Neural cell (in vitro differentiated cells): ENCODE results near the gene GALNT11. TPM values are rescaled to one million over a fixed set of nuclear protein-coding genes. Genes with fewer than 3 reads are reported as not detected.

Experiments used
- H2AFZ ChIP-seq: fragments of 200-600, 300-800 bp; sonication (generic), shearing (Covaris generic); 2 replicates; pipeline ENCODE4 v1.6.0; 2014; ENCODE audit warnings: low read depth, mild to moderate bottlenecking, antibody characterized with exemption, low read length, moderate library complexity
- H3F3A ChIP-seq: fragments of 200-600 bp; shearing (Covaris generic); 2 replicates; pipeline ENCODE4 v1.6.1; 2016; ENCODE audit warnings: mild to moderate bottlenecking, moderate library complexity, mixed read lengths, antibody characterized with exemption, low read length; ENCODE audit not compliant: insufficient read depth, poor library complexity, severe bottlenecking
- H3K27ac ChIP-seq: fragments of 200-600, 300-800 bp; sonication (generic), shearing (Covaris generic); 2 replicates; pipeline ENCODE4 v1.5.1; 2014; ENCODE audit warnings: mild to moderate bottlenecking, low read length, moderate library complexity
- H3K27me3 ChIP-seq: fragments of 300-800, 200-600 bp; sonication (generic), shearing (Covaris generic); 2 replicates; pipeline ENCODE4 v1.6.0; 2014; ENCODE audit warnings: mild to moderate bottlenecking, low read depth, low read length, moderate library complexity; ENCODE audit not compliant: insufficient read depth
- H3K36me3 ChIP-seq: fragments of 300-800, 200-600 bp; sonication (generic), shearing (Covaris generic); 2 replicates; pipeline ENCODE4 v1.5.1; 2014; ENCODE audit warnings: mild to moderate bottlenecking, antibody characterized with exemption, low read length, moderate library complexity; ENCODE audit not compliant: insufficient read depth
- H3K4me2 ChIP-seq: fragments of 300-800, 200-600 bp; sonication (generic), shearing (Covaris generic); 2 replicates; pipeline ENCODE4 v1.6.0; 2014; ENCODE audit warnings: mild to moderate bottlenecking, low read length
- H3K4me3 ChIP-seq: fragments of 300-800, 200-600 bp; sonication (generic), shearing (Covaris generic); 2 replicates; pipeline ENCODE4 v1.5.1; 2014; ENCODE audit warnings: mild to moderate bottlenecking, low read length, moderate library complexity
- H3K79me2 ChIP-seq: fragments of 200-600 bp; shearing (Covaris generic); replicated peaks from 2 replicates; pipeline ENCODE4 v1.6.0; 2014; ENCODE audit warnings: mild to moderate bottlenecking, low read length, moderate library complexity; ENCODE audit not compliant: insufficient read depth
- H3K9ac ChIP-seq: fragments of 300-800, 200-600 bp; sonication (generic), shearing (Covaris generic); 2 replicates; pipeline ENCODE4 v1.6.1; 2016; ENCODE audit warnings: mild to moderate bottlenecking, low read length, mixed read lengths
- H3K9me2 ChIP-seq: fragments of 200-600 bp; shearing (Covaris generic); 2 replicates; pipeline ENCODE4 v1.6.1; 2016; ENCODE audit warnings: mild to moderate bottlenecking, low read length, mixed read lengths; ENCODE audit not compliant: insufficient read depth
- H3K9me3 ChIP-seq: fragments of 200-600, 300-800 bp; sonication (generic), shearing (Covaris generic); 2 replicates; pipeline ENCODE4 v1.6.1; 2016; ENCODE audit warnings: mild to moderate bottlenecking, mixed run types, low read length, moderate library complexity, mixed read lengths
- H4K20me1 ChIP-seq: fragments of 200-600 bp; shearing (Covaris generic); 2 replicates; pipeline ENCODE4 v1.6.1; 2016; ENCODE audit warnings: mild to moderate bottlenecking, mixed run types; ENCODE audit not compliant: insufficient read depth
- EP300 ChIP-seq: fragments of 450-650 bp; conservative IDR thresholded peaks from 2 replicates; pipeline ENCODE4 v1.6.1; 2014; ENCODE audit warnings: antibody characterized with exemption, mild to moderate bottlenecking, moderate library complexity; ENCODE audit not compliant: poor library complexity, severe bottlenecking
- EZH2 ChIP-seq: fragments of 200-600, 300-800 bp; shearing (Covaris generic), sonication (generic); IDR thresholded peaks from 2 replicates; pipeline ENCODE4 v1.6.1; 2014; ENCODE audit warnings: antibody characterized with exemption, low read length, borderline replicate concordance, mild to moderate bottlenecking; ENCODE audit not compliant: insufficient read depth, poor library complexity, severe bottlenecking
- MXI1 ChIP-seq: fragments of 450-650 bp; conservative IDR thresholded peaks from 2 replicates; pipeline ENCODE4 v1.6.1; 2014; ENCODE audit warnings: antibody characterized with exemption, mild to moderate bottlenecking; ENCODE audit not compliant: poor library complexity, severe bottlenecking
- POLR2AphosphoS5 ChIP-seq: IDR thresholded peaks from 2 replicates; pipeline ENCODE4 v1.6.1; 2012
- RAD21 ChIP-seq: fragments of 450-650 bp; conservative IDR thresholded peaks from 2 replicates; pipeline ENCODE4 v1.6.1; 2014; ENCODE audit warnings: antibody characterized with exemption, mild to moderate bottlenecking, moderate library complexity
- SMC3 ChIP-seq: fragments of 450-650 bp; conservative IDR thresholded peaks from 2 replicates; pipeline ENCODE4 v1.6.1; 2014; ENCODE audit warnings: antibody characterized with exemption, mild to moderate bottlenecking, moderate library complexity; ENCODE audit not compliant: poor library complexity
- TAF1 ChIP-seq: IDR thresholded peaks from 2 replicates; pipeline ENCODE4 v1.6.1; 2012; ENCODE audit warnings: low read depth
- polyA plus RNA-seq: library from polyadenylated mRNA; depleted of rRNA; stranded (reverse); fragments of >200 nt; gene quantifications from 2 replicates; pipeline ENCODE4 v1.2.3, GENCODE V29; 2014
- TF ChIP-seq, protein P1 (sequence below): fragments of 450-650 bp; IDR thresholded peaks from 2 replicates; pipeline ENCODE4 v1.5.1; 2014; ENCODE audit warnings: antibody characterized with exemption, mild to moderate bottlenecking, moderate library complexity; ENCODE audit not compliant: poor library complexity, severe bottlenecking
- TF ChIP-seq, protein P2 (sequence below): IDR thresholded peaks from 2 replicates; pipeline ENCODE4 v1.6.1; 2012; ENCODE audit warnings: borderline replicate concordance

GALNT11 gene
- polyA plus RNA-seq, 1 donor from 2014 or later: 118 TPM

DNA sequence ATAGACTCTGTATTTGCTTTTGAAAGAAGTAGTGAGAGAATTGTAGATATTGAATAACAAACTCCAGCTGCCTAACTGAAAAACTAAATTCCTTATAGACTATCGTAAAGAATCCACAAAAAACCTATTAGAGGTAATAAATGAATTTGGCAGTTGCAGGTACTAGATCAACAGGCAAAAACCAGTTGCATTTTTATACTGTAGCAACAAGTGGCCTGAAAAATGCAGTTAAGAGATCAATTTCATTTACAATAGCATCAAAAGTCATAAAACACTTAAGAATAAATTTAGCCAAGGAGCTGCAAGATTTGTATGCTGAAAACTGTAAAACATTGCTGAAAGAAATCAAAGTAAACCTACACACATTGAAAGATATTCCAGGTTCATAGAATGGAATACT, 70.3 kb downstream of the GALNT11 start:
- H3K4me3 ChIP-seq: no peak overlapping the region
- H3F3A ChIP-seq: no peaks in the 10 kb centered on the region
- H3K4me2 ChIP-seq: no peak overlapping the region
- no peak for TF ChIP-seq EP300
- TF ChIP-seq, protein P1, sequence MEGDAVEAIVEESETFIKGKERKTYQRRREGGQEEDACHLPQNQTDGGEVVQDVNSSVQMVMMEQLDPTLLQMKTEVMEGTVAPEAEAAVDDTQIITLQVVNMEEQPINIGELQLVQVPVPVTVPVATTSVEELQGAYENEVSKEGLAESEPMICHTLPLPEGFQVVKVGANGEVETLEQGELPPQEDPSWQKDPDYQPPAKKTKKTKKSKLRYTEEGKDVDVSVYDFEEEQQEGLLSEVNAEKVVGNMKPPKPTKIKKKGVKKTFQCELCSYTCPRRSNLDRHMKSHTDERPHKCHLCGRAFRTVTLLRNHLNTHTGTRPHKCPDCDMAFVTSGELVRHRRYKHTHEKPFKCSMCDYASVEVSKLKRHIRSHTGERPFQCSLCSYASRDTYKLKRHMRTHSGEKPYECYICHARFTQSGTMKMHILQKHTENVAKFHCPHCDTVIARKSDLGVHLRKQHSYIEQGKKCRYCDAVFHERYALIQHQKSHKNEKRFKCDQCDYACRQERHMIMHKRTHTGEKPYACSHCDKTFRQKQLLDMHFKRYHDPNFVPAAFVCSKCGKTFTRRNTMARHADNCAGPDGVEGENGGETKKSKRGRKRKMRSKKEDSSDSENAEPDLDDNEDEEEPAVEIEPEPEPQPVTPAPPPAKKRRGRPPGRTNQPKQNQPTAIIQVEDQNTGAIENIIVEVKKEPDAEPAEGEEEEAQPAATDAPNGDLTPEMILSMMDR: no peak
- TF ChIP-seq, protein P2, sequence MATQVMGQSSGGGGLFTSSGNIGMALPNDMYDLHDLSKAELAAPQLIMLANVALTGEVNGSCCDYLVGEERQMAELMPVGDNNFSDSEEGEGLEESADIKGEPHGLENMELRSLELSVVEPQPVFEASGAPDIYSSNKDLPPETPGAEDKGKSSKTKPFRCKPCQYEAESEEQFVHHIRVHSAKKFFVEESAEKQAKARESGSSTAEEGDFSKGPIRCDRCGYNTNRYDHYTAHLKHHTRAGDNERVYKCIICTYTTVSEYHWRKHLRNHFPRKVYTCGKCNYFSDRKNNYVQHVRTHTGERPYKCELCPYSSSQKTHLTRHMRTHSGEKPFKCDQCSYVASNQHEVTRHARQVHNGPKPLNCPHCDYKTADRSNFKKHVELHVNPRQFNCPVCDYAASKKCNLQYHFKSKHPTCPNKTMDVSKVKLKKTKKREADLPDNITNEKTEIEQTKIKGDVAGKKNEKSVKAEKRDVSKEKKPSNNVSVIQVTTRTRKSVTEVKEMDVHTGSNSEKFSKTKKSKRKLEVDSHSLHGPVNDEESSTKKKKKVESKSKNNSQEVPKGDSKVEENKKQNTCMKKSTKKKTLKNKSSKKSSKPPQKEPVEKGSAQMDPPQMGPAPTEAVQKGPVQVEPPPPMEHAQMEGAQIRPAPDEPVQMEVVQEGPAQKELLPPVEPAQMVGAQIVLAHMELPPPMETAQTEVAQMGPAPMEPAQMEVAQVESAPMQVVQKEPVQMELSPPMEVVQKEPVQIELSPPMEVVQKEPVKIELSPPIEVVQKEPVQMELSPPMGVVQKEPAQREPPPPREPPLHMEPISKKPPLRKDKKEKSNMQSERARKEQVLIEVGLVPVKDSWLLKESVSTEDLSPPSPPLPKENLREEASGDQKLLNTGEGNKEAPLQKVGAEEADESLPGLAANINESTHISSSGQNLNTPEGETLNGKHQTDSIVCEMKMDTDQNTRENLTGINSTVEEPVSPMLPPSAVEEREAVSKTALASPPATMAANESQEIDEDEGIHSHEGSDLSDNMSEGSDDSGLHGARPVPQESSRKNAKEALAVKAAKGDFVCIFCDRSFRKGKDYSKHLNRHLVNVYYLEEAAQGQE: no peak
- H3K27ac ChIP-seq: no peak overlapping the region
- no peaks in the 10 kb centered on the region for H3K9me2 ChIP-seq
- no peak overlapping the region for H3K9ac ChIP-seq
- H3K79me2 ChIP-seq: no peaks in the 10 kb centered on the region
- no peak overlapping the region for H2AFZ ChIP-seq
- H3K27me3 ChIP-seq: no peaks in the 10 kb centered on the region
- H3K36me3 ChIP-seq: no peaks in the 10 kb centered on the region
- no peaks in the 10 kb centered on the region for H4K20me1 ChIP-seq
- no peaks in the 10 kb centered on the region for H3K9me3 ChIP-seq

DNA sequence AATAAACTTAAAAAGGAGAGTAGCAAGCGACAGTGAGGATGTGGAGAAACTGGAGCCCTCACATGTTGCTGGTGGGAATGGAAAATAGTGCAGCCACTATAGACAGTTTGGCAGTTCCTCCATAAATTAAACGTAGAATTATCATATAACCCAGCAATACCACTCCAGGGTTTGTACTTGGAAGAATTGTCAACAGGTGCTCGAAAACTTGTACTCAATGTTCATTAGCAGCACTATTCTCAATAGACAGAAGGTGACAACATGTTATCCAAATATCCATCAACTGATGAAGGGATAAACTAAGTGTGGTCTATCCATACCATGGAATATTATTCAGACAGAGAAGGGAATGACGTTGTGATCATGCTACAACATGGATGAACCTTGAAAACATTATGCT, 71.9 kb downstream of the GALNT11 start:
- no peaks in the 10 kb centered on the region for H3K36me3 ChIP-seq
- H3K27me3 ChIP-seq: no peaks in the 10 kb centered on the region
- H3F3A ChIP-seq: no peaks in the 10 kb centered on the region
- no peaks in the 10 kb centered on the region for H4K20me1 ChIP-seq
- H3K9me3 ChIP-seq: no peaks in the 10 kb centered on the region
- H3K9me2 ChIP-seq: no peaks in the 10 kb centered on the region
- no peak overlapping the region for H2AFZ ChIP-seq
- no peak overlapping the region for H3K27ac ChIP-seq
- no peak overlapping the region for H3K9ac ChIP-seq
- H3K79me2 ChIP-seq: no peaks in the 10 kb centered on the region
- no peak overlapping the region for H3K4me3 ChIP-seq
- H3K4me2 ChIP-seq: no peak overlapping the region
- TF ChIP-seq EZH2: no peak
- TF ChIP-seq EP300: no peak
- TF ChIP-seq POLR2AphosphoS5: no peak

DNA sequence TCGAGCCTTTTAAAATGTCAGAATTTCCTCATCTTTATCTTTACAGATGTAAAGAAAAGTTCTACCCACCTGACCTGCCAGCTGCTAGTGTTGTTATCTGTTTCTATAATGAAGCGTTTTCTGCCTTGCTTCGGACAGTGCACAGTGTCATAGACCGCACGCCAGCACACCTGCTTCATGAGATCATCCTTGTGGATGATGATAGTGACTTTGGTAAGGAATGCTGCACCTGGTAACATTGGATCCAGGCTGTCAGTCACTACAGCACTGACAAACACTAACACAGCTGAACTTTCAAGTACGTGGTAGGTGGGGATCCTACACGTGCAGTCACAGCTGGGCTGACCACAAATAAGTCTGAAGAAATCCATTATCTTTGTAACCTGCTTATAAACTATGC, 77.6 kb downstream of the GALNT11 start:
- Histone ChIP-seq H3K27me3 (no peaks in the 10 kb centered on the region), H3K27ac (no peak overlapping the region), H3K9me3 (no peaks in the 10 kb centered on the region), H3K79me2 (no peaks in the 10 kb centered on the region), H3K9me2 (no peaks in the 10 kb centered on the region), H3K4me2 (no peak overlapping the region), H3F3A (no peaks in the 10 kb centered on the region), H4K20me1 (no peaks in the 10 kb centered on the region), H3K36me3 (peaks cover 3% of the 10 kb centered on the region), H2AFZ (no peak overlapping the region), H3K9ac (no peak overlapping the region), H3K4me3 (no peak overlapping the region)
- TF ChIP-seq, protein P1: no peak
- TF ChIP-seq POLR2AphosphoS5: no peak
- TF ChIP-seq TAF1: no peak
- no peak for TF ChIP-seq EZH2
- TF ChIP-seq EP300: no peak
- TF ChIP-seq SMC3: no peak
- TF ChIP-seq, protein P2: no peak
- no peak for TF ChIP-seq RAD21
- no peak for TF ChIP-seq MXI1
